PFSK-1 (cell line): Measurements from ENCODE around the gene MAST4.

Experiments used
- FOXP2 ChIP-seq: optimal IDR thresholded peaks from 2 replicates; pipeline ENCODE3; 2011; ENCODE audit warnings: borderline replicate concordance, control low read depth, inconsistent platforms; ENCODE audit not compliant: insufficient read depth; ENCODE audit errors: extremely low read length, extremely low read depth
- POLR2AphosphoS5 ChIP-seq: IDR thresholded peaks from 2 replicates; pipeline ENCODE4 v1.6.1; 2012; ENCODE audit warnings: low read depth, mild to moderate bottlenecking, control low read depth, low read length, moderate library complexity
- REST ChIP-seq, 2 experiments: IDR thresholded peaks; 2 replicates each; pipeline versions ENCODE4 v1.6.1 to v1.8.0; 2011 to 2012; ENCODE audit warnings: low read depth in 2 of 2, low read length in 2 of 2, control low read depth in 1 of 2, inconsistent platforms in 1 of 2, mild to moderate bottlenecking in 1 of 2, moderate library complexity in 1 of 2; ENCODE audit not compliant: insufficient read depth in 1 of 2
- SIN3A ChIP-seq: IDR thresholded peaks from 2 replicates; pipeline ENCODE4 v1.6.1; 2012; ENCODE audit warnings: mild to moderate bottlenecking, low read length, moderate library complexity, borderline replicate concordance; ENCODE audit not compliant: insufficient read depth
- TAF1 ChIP-seq: IDR thresholded peaks from 2 replicates; pipeline ENCODE4 v1.6.1; 2012; ENCODE audit warnings: low read length, control low read depth, borderline replicate concordance; ENCODE audit not compliant: insufficient read depth

Gene MAST4

GRCh38 chr5:66840511-66841013 is 244.4 kb downstream of the MAST4 start:
- no peak for TF ChIP-seq POLR2AphosphoS5
- TF ChIP-seq SIN3A, result no peak
- TF ChIP-seq FOXP2, result no peak
- no peak for TF ChIP-seq TAF1
- TF ChIP-seq REST (IDR thresholded peaks at IDR 0.05; ENCODE audit: insufficient read depth in 1 of 2, low read depth in 2 of 2, low read length in 2 of 2), result no peak

GRCh38 chr5:66841264-66841663 is 245.1 kb downstream of the MAST4 start:
- TF ChIP-seq FOXP2, result no peak
- TF ChIP-seq TAF1, result no peak
- TF ChIP-seq SIN3A, result no peak
- no peak for TF ChIP-seq REST (IDR thresholded peaks at IDR 0.05; ENCODE audit: insufficient read depth in 1 of 2, low read depth in 2 of 2, low read length in 2 of 2)
- TF ChIP-seq POLR2AphosphoS5, result no peak

GRCh38 chr5:66842540-66842939 is 246.3 kb downstream of the MAST4 start:
- TF ChIP-seq POLR2AphosphoS5 (no peak), FOXP2 (no peak)

GRCh38 chr5:66843065-66843464 is 246.9 kb downstream of the MAST4 start:
- TF ChIP-seq FOXP2, result no peak

- no peak for TF ChIP-seq REST (IDR thresholded peaks at IDR 0.05; ENCODE audit: insufficient read depth in 1 of 2, low read depth in 2 of 2, low read length in 2 of 2)
- TF ChIP-seq TAF1, result no peak
- TF ChIP-seq POLR2AphosphoS5, result no peak
- no peak for TF ChIP-seq FOXP2
- TF ChIP-seq SIN3A, result no peak
These were observed 252.8 kb downstream of the MAST4 start for GRCh38 chr5:66848749-66849641.

- TF ChIP-seq FOXP2 (no peak), POLR2AphosphoS5 (no peak), TAF1 (no peak)
These were observed 253.6 kb downstream of the MAST4 start for GRCh38 chr5:66849803-66850202.

- TF ChIP-seq REST (IDR thresholded peaks at IDR 0.05; ENCODE audit: insufficient read depth in 1 of 2, low read depth in 2 of 2, low read length in 2 of 2) (no peak), FOXP2 (no peak), SIN3A (no peak), POLR2AphosphoS5 (no peak), TAF1 (no peak)
These were observed 254.3 kb downstream of the MAST4 start for GRCh38 chr5:66850354-66851075.
